IPS-20b (cell line): Measurements from ENCODE around the gene FHIT.
"Not testable (repeated sequence)": the region's sequence is repeated elsewhere in the genome, so short reads cannot be mapped to it uniquely, and the experiment has no call there.

Source experiments
- H3K27ac ChIP-seq: one replicate; pipeline ENCODE4 v1.5.1; 2013; ENCODE audit warnings: low read length
- H3K27me3 ChIP-seq: 2 replicates; pipeline ENCODE4 v1.6.1; 2013; ENCODE audit warnings: mild to moderate bottlenecking, low read length, inconsistent platforms; ENCODE audit not compliant: insufficient read depth
- H3K36me3 ChIP-seq: 2 replicates; pipeline ENCODE4 v1.6.1; 2013; ENCODE audit warnings: low read depth, mild to moderate bottlenecking, inconsistent platforms, low read length, moderate library complexity; ENCODE audit not compliant: insufficient read depth
- H3K4me1 ChIP-seq: 2 replicates; pipeline ENCODE4 v1.6.1; 2013; ENCODE audit warnings: mild to moderate bottlenecking, control low read depth, inconsistent platforms, low read length, moderate library complexity; ENCODE audit not compliant: insufficient read depth
- H3K4me3 ChIP-seq: 2 replicates; pipeline ENCODE4 v1.5.1; 2013; ENCODE audit warnings: mild to moderate bottlenecking, low read length, inconsistent platforms
- H3K9ac ChIP-seq: 2 replicates; pipeline ENCODE4 v1.6.1; 2013; ENCODE audit warnings: low read depth, mild to moderate bottlenecking, inconsistent platforms, low read length, moderate library complexity
- H3K9me3 ChIP-seq: 2 replicates; pipeline ENCODE4 v1.6.1; 2013; ENCODE audit warnings: mild to moderate bottlenecking, low read depth, low read length, inconsistent platforms; ENCODE audit not compliant: insufficient read depth

The FHIT gene

DNA sequence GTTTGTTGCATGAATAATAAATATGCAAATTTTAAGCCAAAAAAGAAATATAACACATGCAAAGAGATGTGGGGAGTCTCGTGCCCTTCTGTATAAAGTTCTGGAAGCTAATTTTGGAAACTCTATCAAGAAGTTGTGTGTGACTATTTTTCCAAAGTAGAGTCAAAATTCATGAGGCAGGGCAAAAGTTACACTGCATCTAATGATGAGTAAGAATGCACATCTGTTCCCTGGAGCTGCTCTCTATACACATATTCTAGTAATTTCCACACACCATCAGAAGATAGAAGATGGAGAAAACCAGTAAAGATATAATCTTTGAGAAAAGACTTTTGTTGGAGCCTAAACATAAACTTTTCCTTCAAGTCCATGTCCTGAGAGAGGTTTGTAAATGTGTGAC, 199.6 kb downstream of the FHIT start:
- Histone ChIP-seq H3K27ac (no peak overlapping the region), H3K9ac (no peak overlapping the region), H3K27me3 (no peaks in the 10 kb centered on the region), H3K4me3 (no peak overlapping the region), H3K4me1 (no peaks in the 10 kb centered on the region), H3K9me3 (no peaks in the 10 kb centered on the region), H3K36me3 (no peaks in the 10 kb centered on the region)

DNA sequence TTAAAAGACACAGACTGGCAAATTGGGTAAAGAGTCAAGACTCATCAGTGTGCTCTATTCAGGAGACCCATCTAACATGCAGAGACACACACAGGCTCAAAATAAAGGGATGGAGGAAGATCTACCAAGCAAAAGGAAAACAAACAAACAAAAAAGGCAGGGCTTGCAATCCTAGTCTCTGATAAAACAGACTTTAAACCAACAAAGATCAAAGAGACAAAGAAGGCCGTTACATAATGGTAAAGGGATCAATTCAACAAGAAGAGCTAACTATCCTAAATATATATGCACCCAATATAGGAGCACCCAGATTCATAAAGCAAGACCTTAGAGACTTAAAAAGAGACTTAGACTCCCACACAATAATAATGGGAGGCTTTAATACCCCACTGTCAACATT, 206.1 kb downstream of the FHIT start:
- not testable (repeated sequence) for H3K9ac ChIP-seq, H3K27me3 ChIP-seq, H3K4me3 ChIP-seq, H3K36me3 ChIP-seq, H3K27ac ChIP-seq, H3K4me1 ChIP-seq
- H3K9me3 ChIP-seq, result peaks cover 29% of the 10 kb centered on the region

DNA sequence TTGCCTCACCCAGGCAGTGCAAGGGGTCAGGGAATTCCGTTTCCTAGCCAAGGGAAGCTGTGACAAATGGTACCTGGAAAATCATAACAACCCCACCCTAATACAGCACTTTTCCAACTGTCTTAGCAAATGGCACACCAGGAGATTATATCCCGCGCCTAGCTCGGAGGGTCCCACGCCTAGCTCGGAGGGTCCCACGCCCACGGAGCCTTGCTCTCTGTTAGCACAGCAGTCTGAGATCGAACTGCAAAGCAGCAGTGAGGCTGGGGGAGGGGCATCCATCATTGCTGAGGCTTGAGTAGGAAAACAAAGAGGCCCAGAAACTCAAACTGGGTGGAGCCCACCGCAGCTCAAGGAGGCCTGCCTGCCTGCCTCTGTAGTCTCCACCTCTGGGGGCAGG, 208.1 kb downstream of the FHIT start:
- peaks cover 29% of the 10 kb centered on the region for H3K9me3 ChIP-seq
- no peaks in the 10 kb centered on the region for H3K4me1 ChIP-seq

DNA sequence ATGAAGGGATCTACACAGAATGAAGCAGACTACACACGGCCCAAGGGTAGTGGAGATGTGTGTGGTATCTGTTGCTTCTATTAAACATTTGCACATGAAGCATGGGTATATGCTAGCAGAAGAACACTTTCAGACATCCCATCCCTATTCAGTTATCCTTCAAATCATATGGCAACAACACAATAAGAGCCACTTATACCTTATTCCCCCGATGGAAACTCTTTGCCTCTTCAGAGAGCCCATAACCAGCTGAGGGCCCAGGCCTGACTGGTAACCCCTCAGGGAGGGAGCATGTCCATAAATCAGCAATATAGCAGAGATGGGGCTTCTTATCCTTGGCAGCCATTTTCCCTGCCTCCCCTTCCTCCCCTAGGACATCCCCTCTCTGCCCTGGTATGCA, 210.6 kb downstream of the FHIT start:
- Histone ChIP-seq H3K9me3 (peaks cover 29% of the 10 kb centered on the region), H3K4me1 (no peaks in the 10 kb centered on the region), H3K4me3 (no peak overlapping the region), H3K27ac (no peak overlapping the region), H3K27me3 (no peaks in the 10 kb centered on the region), H3K36me3 (no peaks in the 10 kb centered on the region), H3K9ac (no peak overlapping the region)

More for the DNA sequence above, 208.1 kb downstream of the FHIT start:
- H3K9ac ChIP-seq, result no peak overlapping the region
- H3K27me3 ChIP-seq, result no peaks in the 10 kb centered on the region
- H3K4me3 ChIP-seq, result no peak overlapping the region
- H3K36me3 ChIP-seq, result no peaks in the 10 kb centered on the region
- no peak overlapping the region for H3K27ac ChIP-seq

DNA sequence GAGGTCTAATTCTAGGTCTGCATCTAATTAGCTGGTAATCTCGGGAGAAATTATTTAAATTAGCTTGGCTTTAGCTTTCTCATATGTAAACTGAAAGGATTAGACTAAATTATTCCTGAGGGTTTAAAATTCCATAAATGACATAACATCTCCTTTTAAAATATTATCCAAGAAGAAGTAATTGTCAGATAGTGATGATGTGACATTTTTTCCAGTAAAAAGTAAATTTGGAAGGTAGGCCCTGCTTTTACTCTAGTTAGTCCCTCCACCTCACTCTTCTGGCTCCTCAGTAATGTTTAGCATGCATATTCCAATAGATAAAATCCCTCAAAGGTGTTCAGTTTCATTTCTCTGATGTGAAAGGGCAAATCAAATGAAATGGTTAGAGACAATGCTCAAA, 215.7 kb downstream of the FHIT start:
- no peak overlapping the region for H3K9ac ChIP-seq
- no peaks in the 10 kb centered on the region for H3K36me3 ChIP-seq
- peaks cover 8% of the 10 kb centered on the region for H3K9me3 ChIP-seq
- no peak overlapping the region for H3K27ac ChIP-seq
- no peak overlapping the region for H3K4me3 ChIP-seq
- no peaks in the 10 kb centered on the region for H3K4me1 ChIP-seq
- H3K27me3 ChIP-seq, result no peaks in the 10 kb centered on the region

DNA sequence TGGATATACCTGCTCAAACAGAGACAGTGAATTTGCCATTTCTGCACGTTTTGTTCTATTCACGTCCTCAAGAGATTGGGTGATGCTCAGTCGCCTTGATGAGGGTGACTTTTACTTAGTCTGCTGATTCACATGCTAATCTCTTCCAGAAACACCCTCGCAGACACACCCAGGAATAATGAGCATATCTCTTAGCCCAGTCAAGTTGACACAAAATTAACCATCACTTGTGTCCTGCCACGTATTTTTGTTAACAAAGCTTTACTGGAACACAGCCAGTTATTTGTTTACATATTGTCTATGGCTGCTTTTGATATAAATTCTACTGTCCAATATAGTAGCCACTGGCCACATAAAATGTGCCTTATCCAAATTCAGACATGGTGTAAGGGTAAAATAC, 218.3 kb downstream of the FHIT start:
- H3K27ac ChIP-seq, result no peak overlapping the region
- no peaks in the 10 kb centered on the region for H3K27me3 ChIP-seq
- H3K9me3 ChIP-seq, result peaks cover 8% of the 10 kb centered on the region
- H3K9ac ChIP-seq, result no peak overlapping the region
- no peaks in the 10 kb centered on the region for H3K4me1 ChIP-seq
- no peak overlapping the region for H3K4me3 ChIP-seq
- H3K36me3 ChIP-seq, result no peaks in the 10 kb centered on the region

DNA sequence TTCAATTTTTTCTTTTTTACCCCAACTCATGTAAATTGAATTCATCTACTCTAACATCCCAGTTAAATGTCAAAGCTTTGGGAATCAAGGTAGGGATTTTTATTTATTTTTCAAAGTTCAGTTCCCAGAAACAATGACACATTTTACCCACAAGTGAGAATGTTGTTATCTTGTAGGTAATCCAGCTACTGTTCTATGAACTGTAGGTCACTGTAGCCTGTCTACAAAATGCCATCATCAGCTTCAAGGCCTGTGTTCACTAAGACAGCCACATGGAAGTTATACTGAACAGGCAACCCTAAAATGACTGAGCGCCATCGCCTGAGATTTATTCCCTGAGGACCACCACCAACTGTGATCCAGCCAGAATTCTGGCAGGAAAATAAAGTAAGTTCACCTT, 219.7 kb downstream of the FHIT start:
- H3K4me1 ChIP-seq, result no peaks in the 10 kb centered on the region
- no peaks in the 10 kb centered on the region for H3K27me3 ChIP-seq
- no peak overlapping the region for H3K4me3 ChIP-seq
- H3K36me3 ChIP-seq, result no peaks in the 10 kb centered on the region
- H3K9ac ChIP-seq, result no peak overlapping the region
- H3K9me3 ChIP-seq, result peaks cover 8% of the 10 kb centered on the region
- H3K27ac ChIP-seq, result no peak overlapping the region

DNA sequence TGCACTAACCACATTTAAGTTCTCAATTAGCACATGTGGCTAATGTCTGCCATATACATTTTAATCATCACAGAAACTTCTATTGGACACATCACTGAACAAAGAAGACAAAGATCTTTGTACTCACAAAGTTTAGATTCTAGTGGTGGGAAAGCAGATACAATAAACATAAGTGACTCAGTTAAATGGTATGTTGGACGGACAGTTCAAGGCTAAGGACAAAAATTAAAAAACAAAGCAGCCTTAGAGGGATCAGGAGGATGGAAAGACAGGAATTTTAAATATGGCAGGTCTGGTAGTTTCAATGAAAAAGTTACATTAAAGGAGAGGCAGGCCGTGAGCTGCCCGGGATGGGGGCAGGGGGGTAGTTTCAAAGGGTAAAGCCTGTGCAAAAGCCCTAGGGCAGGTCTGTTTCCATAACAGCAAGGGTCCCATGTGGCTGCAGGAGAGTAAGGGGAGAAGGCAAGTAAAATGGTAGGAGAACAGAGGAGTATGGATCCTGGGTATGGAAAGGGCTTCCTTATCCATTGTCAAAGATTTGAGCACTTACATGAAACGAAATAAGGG, 220.7 kb downstream of the FHIT start:
- H3K9ac ChIP-seq, result no peak overlapping the region
- H3K27ac ChIP-seq, result no peak overlapping the region
- no peaks in the 10 kb centered on the region for H3K27me3 ChIP-seq
- no peak overlapping the region for H3K4me3 ChIP-seq
- peaks cover 8% of the 10 kb centered on the region for H3K9me3 ChIP-seq
- no peaks in the 10 kb centered on the region for H3K4me1 ChIP-seq
- no peaks in the 10 kb centered on the region for H3K36me3 ChIP-seq

DNA sequence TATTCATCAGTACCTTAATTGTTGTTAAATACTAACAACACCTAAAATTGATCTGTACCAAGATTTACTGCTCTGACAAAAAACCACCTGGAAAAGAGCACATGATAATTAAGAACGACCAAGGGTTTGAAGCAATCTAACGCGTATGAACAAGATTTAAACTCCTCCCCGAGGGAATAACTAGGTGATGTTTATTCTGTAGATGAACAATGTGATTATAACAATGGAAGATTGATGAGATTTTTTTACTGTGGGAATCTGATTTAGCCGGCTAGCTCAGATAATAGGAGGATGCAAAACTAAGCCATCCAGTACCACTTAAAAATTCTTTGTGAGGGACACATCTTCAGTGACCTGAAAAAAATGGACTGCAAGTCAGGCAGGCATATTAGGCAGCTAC, 222.1 kb downstream of the FHIT start:
- no peak overlapping the region for H3K4me3 ChIP-seq
- no peaks in the 10 kb centered on the region for H3K27me3 ChIP-seq
- H3K9ac ChIP-seq, result no peak overlapping the region
- H3K4me1 ChIP-seq, result no peaks in the 10 kb centered on the region
- no peaks in the 10 kb centered on the region for H3K36me3 ChIP-seq
- H3K27ac ChIP-seq, result no peak overlapping the region
- peaks cover 4% of the 10 kb centered on the region for H3K9me3 ChIP-seq

DNA sequence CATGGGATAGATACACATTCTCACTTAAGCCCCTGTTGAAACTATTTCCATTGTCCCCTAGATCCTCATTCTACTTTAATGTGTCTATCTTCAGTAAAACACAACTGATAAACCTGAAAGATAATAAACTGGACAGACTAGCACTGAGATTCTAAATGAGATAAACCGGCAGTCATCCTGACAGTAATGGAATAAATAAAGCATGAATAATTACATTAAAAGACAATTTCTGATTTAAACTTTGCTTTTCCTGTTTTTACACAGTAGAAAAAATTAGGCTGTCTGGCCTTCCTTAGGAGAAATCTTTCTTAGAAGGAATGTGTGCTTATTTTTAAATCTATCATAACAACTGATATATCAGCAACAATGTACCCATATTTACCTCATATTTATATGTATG, 232.4 kb downstream of the FHIT start:
- H3K4me3 ChIP-seq, result no peak overlapping the region
- H3K27me3 ChIP-seq, result no peaks in the 10 kb centered on the region
- H3K36me3 ChIP-seq, result no peaks in the 10 kb centered on the region
- H3K9ac ChIP-seq, result no peak overlapping the region
- H3K4me1 ChIP-seq, result no peaks in the 10 kb centered on the region
- no peak overlapping the region for H3K27ac ChIP-seq
- H3K9me3 ChIP-seq, result no peaks in the 10 kb centered on the region; the same call in 1 of the 2 replicates

DNA sequence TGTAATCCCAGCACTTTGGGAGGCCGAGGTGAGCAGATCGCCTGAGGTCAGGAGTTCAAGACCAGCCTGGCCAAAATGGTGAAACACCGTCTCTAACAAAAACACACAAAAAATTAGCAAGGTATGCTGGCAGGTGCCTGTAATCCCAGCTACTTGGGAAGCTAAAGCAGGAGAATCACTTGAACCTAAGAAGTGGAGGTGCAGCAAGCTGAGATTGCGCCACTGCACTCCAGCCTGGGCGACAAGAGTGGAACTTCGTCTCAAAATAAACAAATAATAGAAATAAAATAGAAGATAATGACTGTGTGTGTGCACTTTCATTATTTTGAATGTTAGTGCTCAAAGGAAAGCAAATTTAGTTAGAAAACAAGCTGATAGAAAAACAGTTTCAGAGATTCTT, 234.2 kb downstream of the FHIT start:
- not testable (repeated sequence) for H3K9me3 ChIP-seq, H3K27me3 ChIP-seq, H3K36me3 ChIP-seq, H3K9ac ChIP-seq, H3K4me1 ChIP-seq, H3K4me3 ChIP-seq, H3K27ac ChIP-seq

DNA sequence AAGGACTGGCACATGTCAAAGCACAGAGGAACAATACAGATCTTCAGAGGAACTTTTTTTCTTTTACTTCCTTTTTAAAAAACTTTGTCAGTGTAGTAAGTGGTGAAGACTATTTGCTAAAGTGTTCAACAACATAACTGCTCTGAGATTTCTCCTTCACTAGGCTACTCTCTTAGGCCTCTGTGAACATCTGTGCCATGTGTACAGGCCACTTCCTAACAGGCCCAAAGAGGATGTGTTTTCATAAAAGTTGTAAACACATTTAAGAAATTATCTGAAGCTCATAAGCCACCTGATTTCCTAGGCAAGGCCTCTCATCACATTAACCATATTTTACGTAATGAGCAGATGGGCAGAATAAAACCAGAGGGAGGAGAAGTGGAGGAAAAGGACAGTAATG, 235.4 kb downstream of the FHIT start:
- Histone ChIP-seq H3K4me1 (no peaks in the 10 kb centered on the region), H3K9ac (no peak overlapping the region), H3K4me3 (no peak overlapping the region), H3K27ac (no peak overlapping the region), H3K36me3 (no peaks in the 10 kb centered on the region), H3K27me3 (no peaks in the 10 kb centered on the region), H3K9me3 (no peaks in the 10 kb centered on the region; the same call in 1 of the 2 replicates)

DNA sequence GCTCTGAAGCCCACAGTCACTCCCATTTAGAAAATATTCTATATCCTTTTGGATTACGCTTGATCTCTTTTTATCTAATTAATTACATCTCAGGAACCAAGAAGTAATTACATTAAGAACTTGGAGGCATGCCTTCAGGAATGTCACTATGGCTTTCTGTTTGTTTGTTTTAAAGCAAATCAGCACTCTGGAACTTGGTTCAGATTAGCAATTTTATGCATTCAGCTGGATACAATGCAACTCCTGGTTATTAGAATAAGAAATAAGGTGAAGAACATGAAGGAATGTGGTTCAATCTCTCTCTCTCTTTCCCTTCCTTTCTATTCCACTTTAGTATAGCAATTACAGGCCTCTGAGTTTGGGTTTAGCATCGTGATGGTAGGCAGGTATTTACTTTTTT, 235.8 kb downstream of the FHIT start:
- Histone ChIP-seq H3K4me1 (no peaks in the 10 kb centered on the region), H3K9me3 (no peaks in the 10 kb centered on the region; the same call in 1 of the 2 replicates), H3K9ac (no peak overlapping the region), H3K4me3 (no peak overlapping the region), H3K27ac (no peak overlapping the region), H3K27me3 (no peaks in the 10 kb centered on the region), H3K36me3 (no peaks in the 10 kb centered on the region)
